Measurements from ENCODE around the gene SLC12A8. TPM values are rescaled to one million over a fixed set of nuclear protein-coding genes. Genes with fewer than 3 reads are reported as not detected.

SLC12A8 gene
- total and polyA plus RNA-seq, 10 donors = 0.32 to 2.8 (median 1.3) TPM

- intact Hi-C loops (cut with DNase I; ENCODE audit: low total_unique reads) = no loop called here
- no peaks in the 10 kb centered on the region for H3K27me3 ChIP-seq (replicated peaks in 1 of 7)
- no peaks in the 10 kb centered on the region for H3K36me3 ChIP-seq
- H3K9me3 ChIP-seq = no peaks in the 10 kb centered on the region
- no peak overlapping the region for H3K27ac ChIP-seq
- 86 to 90% (median 90%) methylated on average over 9 of the region's 9 CpGs for WGBS, 5 donors
- H3K4me3 ChIP-seq = no peak overlapping the region
- TF ChIP-seq CTCF (IDR thresholded peaks at IDR 0.05 in 8 of 11, conservative IDR thresholded peaks at IDR 0.05 in 3 of 11) (no peak), POLR2AphosphoS5 (IDR thresholded peaks at IDR 0.05) (no peak), POLR2A (IDR thresholded peaks at IDR 0.05) (no peak)
- DNase-seq = no peak
- peaks cover 25 to 71% (median 46%) of the 10 kb centered on the region in 6 donors for H3K4me1 ChIP-seq
Observed at GRCh38 chr3:125151442-125151817, 61.1 kb downstream of the SLC12A8 start.

- intact Hi-C loops (cut with DNase I; ENCODE audit: low total_unique reads) = no loop called here
- H3K9me3 ChIP-seq = no peaks in the 10 kb centered on the region
- no peaks in the 10 kb centered on the region for H3K27me3 ChIP-seq (replicated peaks in 1 of 7)
- H3K4me1 ChIP-seq = peaks cover 26 to 73% (median 52%) of the 10 kb centered on the region in 6 donors
- H3K27ac ChIP-seq = no peak overlapping the region
- 73 to 87% (median 78%) methylated on average over 14 of the region's 14 CpGs for WGBS, 5 donors
- no peak overlapping the region for H3K4me3 ChIP-seq
- no peak for DNase-seq
- H3K36me3 ChIP-seq = no peaks in the 10 kb centered on the region
- TF ChIP-seq POLR2A (IDR thresholded peaks at IDR 0.05) (no peak), POLR2AphosphoS5 (IDR thresholded peaks at IDR 0.05) (no peak), CTCF (IDR thresholded peaks at IDR 0.05 in 8 of 11, conservative IDR thresholded peaks at IDR 0.05 in 3 of 11) (peak in 9 of 11 experiments; percentile 29 to 73 (median 58))
Observed at GRCh38 chr3:125150525-125151441, 61.8 kb downstream of the SLC12A8 start.

- intact Hi-C loops (cut with DNase I; ENCODE audit: low total_unique reads) = loop anchor here (10.0 kb wide), 1 partner anchor 95 kb away; the partner anchor contains the start of gene HEG1
- peak overlapping the region in 4 of 8 donors; percentile 82 to 91 (median 86) for H3K27ac ChIP-seq
- H3K9me3 ChIP-seq = no peaks in the 10 kb centered on the region
- peaks cover 32 to 73% (median 58%) of the 10 kb centered on the region in 6 donors for H3K4me1 ChIP-seq
- H3K36me3 ChIP-seq = no peaks in the 10 kb centered on the region
- DNase-seq = no peak
- H3K27me3 ChIP-seq (replicated peaks in 1 of 7) = no peaks in the 10 kb centered on the region
- TF ChIP-seq POLR2A (IDR thresholded peaks at IDR 0.05) = no peak
- no peak for TF ChIP-seq CTCF (IDR thresholded peaks at IDR 0.05 in 8 of 11, conservative IDR thresholded peaks at IDR 0.05 in 3 of 11)
- no peak for TF ChIP-seq POLR2AphosphoS5 (IDR thresholded peaks at IDR 0.05)
- no peak overlapping the region for H3K4me3 ChIP-seq
Observed at GRCh38 chr3:125149462-125149861, 63.1 kb downstream of the SLC12A8 start.

- intact Hi-C loops (cut with DNase I; ENCODE audit: low total_unique reads) = loop anchor here (10.0 kb wide), 1 partner anchor 94 kb away; the partner anchor contains the start of gene HEG1
- peak; percentile 91 for DNase-seq
- no peaks in the 10 kb centered on the region for H3K27me3 ChIP-seq (replicated peaks in 1 of 7)
- no peaks in the 10 kb centered on the region for H3K36me3 ChIP-seq
- TF ChIP-seq CTCF (IDR thresholded peaks at IDR 0.05 in 8 of 11, conservative IDR thresholded peaks at IDR 0.05 in 3 of 11) (no peak), POLR2AphosphoS5 (IDR thresholded peaks at IDR 0.05) (peak; percentile 51 to 80 (median 69)), POLR2A (IDR thresholded peaks at IDR 0.05) (no peak)
- peak overlapping the region in 6 of 8 donors; percentile 24 to 91 (median 84) for H3K27ac ChIP-seq
- H3K4me1 ChIP-seq = peaks cover 39 to 73% (median 61%) of the 10 kb centered on the region in 6 donors
- no peak overlapping the region for H3K4me3 ChIP-seq
- WGBS, 5 donors = 21 to 74% (median 31%) methylated on average over 4 to 17 of the region's 17 CpGs
- H3K9me3 ChIP-seq = no peaks in the 10 kb centered on the region
Observed at GRCh38 chr3:125148836-125149235, 63.7 kb downstream of the SLC12A8 start.
